Mesendoderm (in vitro differentiated cells): ENCODE measurements around the gene STAT4.

Experiments used
- DNase-seq: peaks from one replicate; pipeline ENCODE4 v3.0.0; 2013
- H2AK5ac ChIP-seq: 2 replicates; pipeline ENCODE4 v1.6.1; 2013; ENCODE audit warnings: low read length, inconsistent platforms
- H2BK120ac ChIP-seq: 2 replicates; pipeline ENCODE4 v1.6.1; 2013; ENCODE audit warnings: low read depth, mild to moderate bottlenecking, low read length, moderate library complexity, mixed read lengths
- H2BK15ac ChIP-seq: replicated peaks from 2 replicates; pipeline ENCODE4 v1.6.1; 2013; ENCODE audit warnings: low read depth, mild to moderate bottlenecking, moderate library complexity
- H2BK5ac ChIP-seq: 2 replicates; pipeline ENCODE4 v1.6.1; 2013; ENCODE audit warnings: low read length, inconsistent platforms
- H3K18ac ChIP-seq: 2 replicates; pipeline ENCODE4 v1.6.1; 2013; ENCODE audit warnings: mild to moderate bottlenecking, low read length, mixed read lengths
- H3K23ac ChIP-seq: one replicate; pipeline ENCODE4 v1.6.1; 2013; ENCODE audit warnings: low read length
- H3K27ac ChIP-seq: 2 replicates; pipeline ENCODE4 v1.5.1; 2013; ENCODE audit warnings: low read depth, mild to moderate bottlenecking, inconsistent platforms, low read length, moderate library complexity
- H3K27me3 ChIP-seq: 2 replicates; pipeline ENCODE4 v1.6.1; 2013; ENCODE audit warnings: low read length, control low read depth, mild to moderate bottlenecking, inconsistent platforms; ENCODE audit not compliant: insufficient read depth, poor library complexity
- H3K36me3 ChIP-seq: 2 replicates; pipeline ENCODE4 v1.6.1; 2013; ENCODE audit warnings: low read length, inconsistent platforms; ENCODE audit not compliant: control insufficient read depth, insufficient read depth
- H3K4ac ChIP-seq: one replicate; pipeline ENCODE4 v1.6.1; 2013; ENCODE audit warnings: low read depth, mild to moderate bottlenecking, low read length, moderate library complexity
- H3K4me1 ChIP-seq: 2 replicates; pipeline ENCODE4 v1.6.1; 2013; ENCODE audit warnings: low read depth, low read length, inconsistent platforms; ENCODE audit not compliant: control insufficient read depth
- H3K4me2 ChIP-seq: 2 replicates; pipeline ENCODE4 v1.6.1; 2013; ENCODE audit warnings: low read length
- H3K4me3 ChIP-seq: 2 replicates; pipeline ENCODE4 v1.5.1; 2013; ENCODE audit warnings: mild to moderate bottlenecking, low read length
- H3K56ac ChIP-seq: one replicate; pipeline ENCODE4 v1.6.1; 2013; ENCODE audit warnings: low read length
- H3K79me1 ChIP-seq: 2 replicates; pipeline ENCODE4 v1.6.1; 2013; ENCODE audit warnings: low read length, inconsistent platforms
- H3K79me2 ChIP-seq: 2 replicates; pipeline ENCODE4 v1.6.1; 2013; ENCODE audit warnings: mild to moderate bottlenecking, low read length; ENCODE audit not compliant: control insufficient read depth, insufficient read depth
- H3K9ac ChIP-seq: 2 replicates; pipeline ENCODE4 v1.6.1; 2013; ENCODE audit warnings: low read length, inconsistent platforms
- H4K5ac ChIP-seq: one replicate; pipeline ENCODE4 v1.6.1; 2013; ENCODE audit warnings: low read length
- H4K8ac ChIP-seq: one replicate; pipeline ENCODE4 v1.6.1; 2013; ENCODE audit warnings: low read depth, mild to moderate bottlenecking, control low read depth, low read length, moderate library complexity
- WGBS: extraction: QIAGEN DNeasy Blood & Tissue Kit; methylation state at CpG from one replicate; pipeline ENCODE4 v1.1.7; 2013; ENCODE audit warnings: low lambda C conversion rate, missing lambda C conversion rate; ENCODE audit not compliant: insufficient coverage; ENCODE audit errors: extremely low coverage; 5-methylcytosine and 5-hydroxymethylcytosine counted together

The STAT4 gene

GRCh38 chr2:191078165-191078867 is 72.5 kb downstream of the STAT4 start:
- WGBS, result no CpG with 5 or more reads among the region's 3 CpGs
- no peak overlapping the region for H3K18ac ChIP-seq

GRCh38 chr2:191070276-191070675 is 80.5 kb downstream of the STAT4 start:
- H2AK5ac ChIP-seq, result no peak overlapping the region
- no peak overlapping the region for H3K27ac ChIP-seq
- H3K4me2 ChIP-seq, result no peak overlapping the region
- H4K8ac ChIP-seq, result no peak overlapping the region
- H3K79me2 ChIP-seq, result no peaks in the 10 kb centered on the region
- H2BK15ac ChIP-seq, result no peak overlapping the region
- no peak overlapping the region for H2BK120ac ChIP-seq
- H4K5ac ChIP-seq, result no peak overlapping the region
- no peaks in the 10 kb centered on the region for H3K27me3 ChIP-seq
- H3K4ac ChIP-seq, result no peak overlapping the region
- H3K56ac ChIP-seq, result no peak overlapping the region
- no peaks in the 10 kb centered on the region for H3K79me1 ChIP-seq
- DNase-seq, result no peak
- peaks cover 2% of the 10 kb centered on the region for H3K4me1 ChIP-seq
- H2BK5ac ChIP-seq, result no peak overlapping the region
- no peak overlapping the region for H3K9ac ChIP-seq
- H3K4me3 ChIP-seq, result no peak overlapping the region
- no peak overlapping the region for H3K23ac ChIP-seq
- WGBS, result no CpG with 5 or more reads among the region's 1 CpG
- H3K36me3 ChIP-seq, result no peaks in the 10 kb centered on the region
- no peak overlapping the region for H3K18ac ChIP-seq

More at GRCh38 chr2:191078165-191078867, 72.5 kb downstream of the STAT4 start:
- Histone ChIP-seq H3K56ac (no peak overlapping the region), H3K4me3 (no peak overlapping the region), H2BK120ac (no peak overlapping the region), H2BK5ac (no peak overlapping the region), H3K9ac (no peak overlapping the region), H3K79me1 (no peaks in the 10 kb centered on the region), H3K4me1 (no peaks in the 10 kb centered on the region), H3K27me3 (no peaks in the 10 kb centered on the region), H3K4ac (no peak overlapping the region), H4K5ac (no peak overlapping the region), H3K36me3 (no peaks in the 10 kb centered on the region), H2BK15ac (no peak overlapping the region), H3K79me2 (no peaks in the 10 kb centered on the region), H3K23ac (no peak overlapping the region), H3K27ac (no peak overlapping the region), H3K4me2 (no peak overlapping the region), H2AK5ac (no peak overlapping the region), H4K8ac (no peak overlapping the region)
- DNase-seq, result no peak

- Histone ChIP-seq H4K5ac (no peak overlapping the region), H2BK15ac (no peak overlapping the region), H2BK120ac (no peak overlapping the region), H2BK5ac (no peak overlapping the region), H3K79me2 (no peaks in the 10 kb centered on the region), H3K9ac (no peak overlapping the region), H4K8ac (no peak overlapping the region), H2AK5ac (no peak overlapping the region), H3K4me3 (no peak overlapping the region), H3K27ac (no peak overlapping the region), H3K79me1 (no peaks in the 10 kb centered on the region), H3K18ac (no peak overlapping the region), H3K36me3 (no peaks in the 10 kb centered on the region), H3K4ac (no peak overlapping the region), H3K27me3 (no peaks in the 10 kb centered on the region), H3K4me1 (peaks cover 2% of the 10 kb centered on the region), H3K23ac (no peak overlapping the region), H3K56ac (no peak overlapping the region), H3K4me2 (no peak overlapping the region)
- DNase-seq, result no peak
- WGBS, result no CpG with 5 or more reads among the region's 3 CpGs
These were observed 81.2 kb downstream of the STAT4 start for GRCh38 chr2:191069606-191070005.

- H4K5ac ChIP-seq, result no peak overlapping the region
- DNase-seq, result no peak
- no peak overlapping the region for H3K27ac ChIP-seq
- no peaks in the 10 kb centered on the region for H3K79me2 ChIP-seq
- no peaks in the 10 kb centered on the region for H3K27me3 ChIP-seq
- H3K4me2 ChIP-seq, result no peak overlapping the region
- no peak overlapping the region for H3K9ac ChIP-seq
- no peak overlapping the region for H3K4me3 ChIP-seq
- H3K79me1 ChIP-seq, result no peaks in the 10 kb centered on the region
- no peaks in the 10 kb centered on the region for H3K36me3 ChIP-seq
- no peak overlapping the region for H3K23ac ChIP-seq
- WGBS, result no CpG with 5 or more reads among the region's 3 CpGs
- no peak overlapping the region for H3K56ac ChIP-seq
- no peak overlapping the region for H2AK5ac ChIP-seq
- H2BK5ac ChIP-seq, result no peak overlapping the region
- H2BK15ac ChIP-seq, result no peak overlapping the region
- no peak overlapping the region for H3K18ac ChIP-seq
- peaks cover 2% of the 10 kb centered on the region for H3K4me1 ChIP-seq
- H4K8ac ChIP-seq, result no peak overlapping the region
- no peak overlapping the region for H3K4ac ChIP-seq
- no peak overlapping the region for H2BK120ac ChIP-seq
These were observed 83.9 kb downstream of the STAT4 start for GRCh38 chr2:191066919-191067233.

- H3K4me2 ChIP-seq, result no peak overlapping the region
- no peak overlapping the region for H3K23ac ChIP-seq
- no peak overlapping the region for H4K5ac ChIP-seq
- no peak overlapping the region for H3K56ac ChIP-seq
- no peak overlapping the region for H3K18ac ChIP-seq
- H3K27ac ChIP-seq, result no peak overlapping the region
- H4K8ac ChIP-seq, result no peak overlapping the region
- no CpG with 5 or more reads among the region's 4 CpGs for WGBS
- H3K4me3 ChIP-seq, result no peak overlapping the region
- no peak overlapping the region for H2BK15ac ChIP-seq
- no peak overlapping the region for H3K9ac ChIP-seq
- H2AK5ac ChIP-seq, result no peak overlapping the region
- no peaks in the 10 kb centered on the region for H3K27me3 ChIP-seq
- no peaks in the 10 kb centered on the region for H3K79me1 ChIP-seq
- peaks cover 2% of the 10 kb centered on the region for H3K4me1 ChIP-seq
- H2BK120ac ChIP-seq, result no peak overlapping the region
- no peaks in the 10 kb centered on the region for H3K36me3 ChIP-seq
- no peak for DNase-seq
- H3K79me2 ChIP-seq, result no peaks in the 10 kb centered on the region
- H3K4ac ChIP-seq, result no peak overlapping the region
- H2BK5ac ChIP-seq, result no peak overlapping the region
These were observed 84.4 kb downstream of the STAT4 start for GRCh38 chr2:191066197-191066918.
